CD4-positive, alpha-beta T cell treated with Interleukin-12 subunit alpha and Interleukin-12 subunit beta, for 1 hour (primary cell): ENCODE data around the gene PLN.

Experiments used
- DNase-seq: peaks from one replicate; pipeline ENCODE4 v3.0.0-alpha.2; 2020

The PLN gene

DNA sequence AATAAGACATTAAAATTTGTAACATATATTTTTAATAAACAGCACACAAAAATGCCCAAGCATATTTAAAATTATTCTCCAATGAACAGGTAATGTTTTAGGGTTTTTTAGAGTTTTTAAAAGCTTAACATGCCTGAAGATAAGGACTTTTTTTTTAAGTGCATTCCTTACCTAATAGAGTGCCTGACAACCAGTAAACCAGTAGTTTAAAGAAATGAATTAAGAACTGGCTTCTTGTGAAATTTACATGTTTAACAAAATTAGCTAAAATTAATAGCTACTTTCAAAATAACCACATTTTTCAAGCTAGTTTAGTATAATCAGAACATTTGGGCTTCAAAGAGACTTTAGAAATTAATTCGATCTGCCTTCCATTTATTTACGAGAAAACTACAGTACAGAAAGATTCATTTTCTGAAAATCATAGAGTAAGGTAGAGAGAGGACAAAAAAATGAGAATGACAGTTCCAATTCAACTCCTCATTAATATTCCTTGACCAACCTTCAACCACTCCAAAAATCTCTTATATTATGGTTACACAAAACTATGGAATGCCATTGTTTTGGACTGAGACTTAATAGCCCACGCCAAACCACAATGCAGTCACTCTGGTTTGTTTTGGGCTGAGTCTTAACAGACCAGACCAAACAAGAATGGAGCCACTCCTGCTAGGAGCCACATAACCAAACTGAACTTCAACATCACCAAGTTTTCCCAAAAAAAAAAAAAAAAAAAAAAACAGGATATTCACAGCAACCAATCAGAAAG is 5.7 kb upstream of the PLN start:
- no peak for DNase-seq

DNA sequence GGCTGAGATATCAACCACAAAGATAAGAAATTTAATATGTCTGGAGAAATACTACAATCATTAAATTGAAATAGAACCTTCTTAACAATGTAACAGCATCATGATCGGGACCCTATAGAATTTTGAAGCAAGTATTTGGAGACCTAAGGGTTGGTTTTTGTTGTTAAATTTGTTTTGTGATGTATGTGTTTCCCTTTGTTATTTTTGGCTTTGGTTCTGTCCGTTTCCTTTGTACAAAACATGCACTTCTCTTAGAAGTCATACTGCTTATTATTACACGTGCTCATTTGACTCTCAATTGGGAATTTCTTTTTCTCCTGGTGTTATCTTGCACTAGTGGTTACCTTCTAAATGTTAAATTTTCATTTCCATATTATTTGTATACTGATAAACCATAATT is 4.0 kb upstream of the PLN start:
- no peak for DNase-seq

DNA sequence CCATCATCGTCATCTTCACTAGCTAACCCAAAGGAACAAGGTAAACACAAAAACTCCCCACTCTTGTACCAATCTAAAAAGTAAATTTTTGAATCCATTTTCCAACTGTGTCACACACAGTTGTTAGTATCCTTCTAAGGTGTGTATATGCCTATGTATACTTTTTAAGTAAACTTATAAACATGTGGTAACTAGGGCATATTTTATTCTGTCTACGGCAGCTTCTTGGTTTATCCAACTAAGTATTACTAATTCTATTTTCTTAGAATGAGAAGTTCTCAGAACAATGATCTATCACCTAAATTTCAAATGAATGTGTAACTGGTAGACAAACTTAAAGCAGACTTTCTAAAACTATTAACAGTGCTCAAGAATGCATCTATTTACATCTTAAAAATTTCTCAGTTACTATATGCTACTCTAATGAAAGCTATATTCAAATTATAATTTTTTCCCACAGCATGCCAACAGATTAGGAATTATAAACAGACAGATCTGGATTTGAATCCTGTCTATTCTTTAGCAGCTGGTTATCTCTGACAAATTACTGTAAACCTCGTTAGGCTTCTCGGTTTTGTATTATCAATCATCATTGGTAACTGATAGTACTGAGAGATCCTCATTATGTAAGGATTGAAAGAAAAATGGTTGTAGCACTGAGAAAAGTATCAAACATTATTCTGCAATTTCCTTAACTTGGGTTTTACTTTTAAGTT is 1.8 kb upstream of the PLN start:
- no peak for DNase-seq

DNA sequence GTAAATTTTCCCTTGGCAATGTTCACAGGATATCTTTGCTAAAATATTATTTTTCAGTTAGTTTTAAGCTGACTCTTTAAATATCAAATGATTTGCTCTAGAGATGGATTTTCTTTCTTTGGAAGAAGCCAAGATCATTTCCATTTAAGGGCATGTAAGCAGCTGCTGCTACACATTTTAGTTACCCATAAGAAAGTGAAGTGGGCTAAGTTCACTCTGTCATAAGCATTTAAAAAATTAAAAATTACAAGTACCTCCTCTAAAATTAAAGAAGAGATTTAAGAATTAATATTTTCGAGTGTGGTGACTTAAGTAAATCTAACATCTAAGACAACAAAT is 1.2 kb upstream of the PLN start:
- DNase-seq, result no peak

DNA sequence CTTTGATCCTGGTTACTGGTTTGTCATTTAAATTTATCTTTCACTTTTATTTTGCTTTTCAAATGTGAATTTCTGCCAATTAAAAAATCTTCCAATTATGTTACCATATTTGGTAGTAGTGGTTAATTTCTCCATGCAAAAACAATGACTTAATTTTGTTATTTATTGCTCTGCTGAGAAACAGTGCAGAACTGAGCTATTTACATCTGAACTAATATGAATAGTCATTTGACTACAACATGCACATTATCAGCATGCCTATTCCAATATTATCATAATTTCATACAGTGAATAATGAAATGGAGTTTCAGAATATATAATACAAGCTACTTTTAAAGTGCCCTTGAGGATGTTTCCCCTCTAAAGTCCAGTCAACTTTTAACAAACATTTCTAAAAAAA is 517 bp downstream of the PLN start:
- no peak for DNase-seq

DNA sequence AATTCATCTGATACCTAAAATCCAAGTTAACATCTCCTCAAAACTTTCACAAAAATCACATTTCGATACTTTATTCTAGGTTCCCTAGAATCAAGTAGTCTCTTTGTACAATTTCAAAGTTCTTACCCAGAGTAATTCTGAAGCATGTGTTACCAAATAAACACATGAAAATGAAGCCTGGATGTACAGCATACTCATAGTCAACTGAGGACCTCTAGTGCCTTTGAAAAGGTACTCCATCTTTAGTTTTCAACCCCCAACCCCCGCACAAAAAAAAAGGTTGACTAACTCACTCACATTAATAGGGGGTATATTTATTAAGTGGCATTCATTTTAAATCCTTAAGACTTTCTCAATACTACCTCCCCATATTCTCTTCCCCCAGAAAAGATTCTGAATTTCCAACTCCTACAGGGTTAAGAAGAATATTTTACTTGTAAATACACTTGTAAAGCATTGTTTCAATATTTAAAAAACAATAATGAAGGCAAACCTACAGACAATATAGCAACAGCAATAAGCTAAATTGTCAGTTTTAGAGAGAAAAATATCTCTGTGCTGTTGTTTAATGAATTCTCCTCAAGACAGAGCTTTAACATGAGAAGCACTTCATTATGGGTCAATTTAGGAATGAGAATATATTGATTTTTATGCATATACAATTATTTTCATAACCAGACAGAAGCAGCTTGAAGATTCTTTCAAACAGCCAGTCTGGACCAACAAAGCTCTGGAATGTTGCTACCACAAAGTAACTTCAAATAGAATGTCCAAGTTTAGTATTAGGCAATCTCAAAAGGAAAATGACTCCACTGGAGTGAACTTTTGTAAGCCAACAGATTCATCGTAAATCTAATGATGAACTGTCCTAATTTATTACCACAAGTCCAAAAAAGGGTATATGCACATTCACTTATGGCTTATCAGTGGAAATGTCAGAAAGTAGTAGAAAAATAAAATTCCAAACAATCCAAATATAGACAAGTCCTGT is 3.3 kb downstream of the PLN start:
- peak; percentile 52 for DNase-seq

DNA sequence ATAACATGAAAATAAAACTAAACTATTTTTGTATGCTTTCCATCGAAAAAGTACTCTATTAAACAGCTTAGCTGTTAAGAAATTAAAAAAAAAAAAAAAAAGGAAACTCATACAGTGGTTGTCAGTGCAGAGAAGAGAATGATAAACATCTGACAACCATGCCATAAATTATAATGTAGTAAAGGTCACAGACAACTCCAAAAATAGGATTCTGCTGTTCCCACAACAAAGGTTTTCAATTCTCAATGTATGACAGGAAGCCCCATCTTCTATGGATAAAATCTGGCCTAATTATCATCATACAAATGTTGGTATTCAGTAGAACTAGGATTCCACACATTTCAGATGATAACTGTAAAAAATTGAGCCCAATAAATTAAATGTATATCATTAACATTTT is 5.0 kb downstream of the PLN start:
- no peak for DNase-seq

DNA sequence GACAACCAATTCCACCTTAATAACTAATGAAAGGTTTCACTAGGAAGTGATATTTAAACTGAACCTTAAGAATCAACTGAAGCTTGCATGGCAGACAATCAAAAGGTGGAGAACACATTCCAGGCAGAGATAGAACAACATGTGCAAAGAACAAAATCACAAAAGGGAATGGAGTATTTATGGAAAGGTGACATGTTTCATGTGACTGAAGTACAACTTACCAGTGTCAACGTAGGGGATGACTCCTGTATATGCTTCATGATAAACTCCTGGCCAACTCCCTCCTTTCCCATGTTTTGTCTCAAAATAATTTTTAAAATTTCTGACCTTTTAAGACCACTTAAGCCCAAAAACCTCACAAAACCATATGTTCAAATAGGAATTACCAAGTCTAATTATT is 6.6 kb downstream of the PLN start:
- DNase-seq, result no peak

DNA sequence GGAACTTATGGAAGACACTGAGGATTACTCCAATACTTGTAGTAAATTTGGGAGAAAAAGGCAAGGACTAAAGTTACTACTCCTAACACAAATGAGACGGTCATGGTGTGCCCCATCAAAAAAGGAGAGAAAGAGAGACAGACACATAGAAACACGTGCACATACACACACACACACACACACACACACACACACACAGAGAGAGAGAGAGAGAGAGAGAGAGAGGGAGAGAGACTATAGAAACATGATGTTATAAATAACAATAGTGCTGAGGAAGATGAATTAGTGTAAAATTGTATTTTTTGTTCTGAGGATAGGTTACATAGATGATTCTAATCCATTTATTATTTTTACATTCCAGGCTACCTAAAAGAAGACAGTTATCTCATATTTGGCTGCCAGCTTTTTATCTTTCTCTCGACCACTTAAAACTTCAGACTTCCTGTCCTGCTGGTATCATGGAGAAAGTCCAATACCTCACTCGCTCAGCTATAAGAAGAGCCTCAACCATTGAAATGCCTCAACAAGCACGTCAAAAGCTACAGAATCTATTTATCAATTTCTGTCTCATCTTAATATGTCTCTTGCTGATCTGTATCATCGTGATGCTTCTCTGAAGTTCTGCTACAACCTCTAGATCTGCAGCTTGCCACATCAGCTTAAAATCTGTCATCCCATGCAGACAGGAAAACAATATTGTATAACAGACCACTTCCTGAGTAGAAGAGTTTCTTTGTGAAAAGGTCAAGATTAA is 10.5 kb downstream of the PLN start:
- peak; percentile 71 for DNase-seq

DNA sequence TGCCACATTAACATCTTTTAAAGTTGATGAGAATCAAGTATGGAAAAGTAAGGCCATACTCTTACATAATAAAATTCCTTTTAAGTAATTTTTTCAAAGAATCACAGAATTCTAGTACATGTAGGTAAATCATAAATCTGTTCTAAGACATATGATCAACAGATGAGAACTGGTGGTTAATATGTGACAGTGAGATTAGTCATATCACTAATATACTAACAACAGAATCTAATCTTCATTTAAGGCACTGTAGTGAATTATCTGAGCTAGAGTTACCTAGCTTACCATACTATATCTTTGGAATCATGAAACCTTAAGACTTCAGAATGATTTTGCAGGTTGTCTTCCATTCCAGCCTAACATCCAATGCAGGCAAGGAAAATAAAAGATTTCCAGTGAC is 11.6 kb downstream of the PLN start:
- DNase-seq, result no peak

DNA sequence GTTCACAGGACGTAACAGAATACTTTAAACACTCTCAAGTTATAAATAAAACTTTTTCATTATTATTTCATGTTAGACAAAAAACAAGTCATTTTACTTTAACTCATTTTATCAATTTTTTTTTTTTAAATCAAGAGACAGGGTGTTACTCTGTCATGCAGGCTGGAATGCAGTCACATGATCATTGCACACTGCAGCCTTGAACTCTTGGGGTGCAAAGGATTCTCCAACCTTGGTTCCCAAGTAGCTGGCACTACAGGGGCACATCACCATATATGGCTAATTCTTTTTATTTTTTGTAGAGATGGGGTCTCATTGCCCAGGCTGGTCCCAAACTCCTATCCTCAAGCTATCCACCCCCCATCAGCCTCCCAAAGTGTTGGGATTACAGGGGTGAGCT is 14.2 kb downstream of the PLN start:
- no peak for DNase-seq

DNA sequence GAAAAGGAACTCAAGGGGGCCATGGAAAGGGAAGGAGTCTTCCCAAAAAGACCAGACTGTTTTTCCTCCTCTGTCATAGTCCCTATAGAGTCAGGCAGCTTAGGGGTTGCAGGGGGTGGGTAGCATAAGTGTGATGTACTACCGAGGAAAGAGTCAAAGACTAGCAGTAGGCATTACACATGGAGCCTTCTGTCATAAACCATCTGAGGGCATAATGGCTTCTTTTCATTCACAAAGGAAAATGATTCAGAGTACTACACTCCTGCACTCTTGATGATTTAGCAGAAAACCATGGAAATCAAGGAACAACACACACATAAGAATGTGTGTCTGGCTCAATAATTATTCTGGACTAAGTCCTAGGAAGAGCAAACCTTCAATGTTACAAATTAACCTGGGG is 14.9 kb downstream of the PLN start:
- no peak for DNase-seq

DNA sequence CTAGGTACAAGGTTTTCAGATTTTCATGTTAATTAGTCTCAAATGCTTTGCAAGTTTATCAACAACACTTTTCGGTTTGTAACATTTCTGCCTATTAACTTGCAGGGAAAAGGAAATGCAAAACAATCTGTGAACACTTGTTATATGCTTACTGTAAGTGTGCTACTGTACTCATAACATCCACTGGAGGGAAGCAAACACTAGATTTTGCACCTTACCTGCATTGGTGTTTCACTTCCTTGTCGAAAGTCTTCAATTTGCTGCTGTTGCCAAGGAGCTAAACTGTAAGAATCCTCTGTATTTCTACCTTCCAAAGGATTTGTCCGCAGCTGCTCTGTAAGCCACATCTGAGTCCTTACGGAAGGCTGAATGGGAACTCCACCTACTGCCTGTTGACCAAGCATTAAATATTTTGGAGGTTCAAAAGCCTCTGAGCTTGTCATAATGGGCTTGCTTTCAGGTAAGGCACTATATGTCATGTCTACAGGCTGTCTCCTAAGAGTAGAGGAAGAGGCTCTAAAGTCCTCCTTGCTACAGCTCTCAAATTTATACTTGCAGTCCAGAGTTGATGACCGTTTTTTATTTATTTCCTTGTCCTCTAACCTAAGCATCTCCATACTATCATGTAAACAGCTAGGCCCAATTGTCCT is 17.3 kb downstream of the PLN start:
- DNase-seq, result peak; percentile 68

DNA sequence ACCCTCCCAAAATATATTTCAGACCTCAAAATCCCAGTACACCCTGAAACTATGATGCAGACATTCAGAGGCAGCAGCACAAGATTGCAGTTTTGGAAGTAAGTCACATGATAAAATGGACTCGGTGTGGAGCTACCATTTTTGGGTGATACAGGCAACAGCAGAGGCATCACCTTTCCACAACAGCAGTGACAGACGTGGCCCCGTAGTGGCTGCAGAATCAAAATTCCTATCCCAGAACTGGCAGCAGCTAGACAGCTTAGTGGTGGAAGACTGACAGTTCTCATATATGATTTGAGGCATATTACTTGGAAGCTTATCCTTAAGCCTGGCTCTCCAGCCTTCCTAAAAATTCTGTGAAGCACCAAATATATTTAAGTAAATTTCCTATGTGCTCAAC is 19.9 kb downstream of the PLN start:
- DNase-seq, result no peak

DNA sequence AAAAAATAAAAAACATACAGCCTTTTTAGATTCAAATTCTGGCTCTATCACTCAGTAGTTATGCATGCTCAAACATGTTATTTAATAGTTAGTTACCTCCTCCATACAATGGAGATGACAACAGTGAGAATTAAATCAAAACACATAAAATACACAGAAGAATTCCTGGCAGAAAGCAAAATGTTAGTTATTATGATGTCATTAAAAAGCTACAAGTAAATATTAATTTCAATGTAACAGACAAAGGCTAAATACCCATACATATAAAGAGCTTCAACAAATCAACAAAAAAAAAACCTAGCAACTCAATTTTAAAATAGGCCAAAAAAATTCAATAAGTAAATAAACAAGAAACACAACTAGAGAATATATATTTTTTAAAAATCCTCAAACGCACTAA is 21.4 kb downstream of the PLN start:
- no peak for DNase-seq

DNA sequence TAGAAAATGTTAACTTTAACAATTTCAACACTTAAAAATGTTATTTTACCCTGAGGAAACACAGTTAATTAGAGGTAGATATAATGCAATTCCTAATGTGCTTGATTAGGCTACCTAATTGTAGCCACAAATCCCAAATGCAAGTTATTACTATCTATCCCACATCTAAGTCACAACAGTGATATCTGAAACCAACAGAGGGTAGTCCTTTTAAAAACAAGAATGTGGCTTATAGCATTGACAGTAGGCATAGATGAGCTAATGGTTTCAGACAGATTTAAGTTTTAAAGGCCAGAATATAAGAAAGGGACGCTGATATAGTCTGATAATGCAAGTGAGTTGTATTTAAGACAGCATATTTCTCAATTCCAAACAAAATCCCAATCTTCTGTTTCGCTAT is 23.0 kb downstream of the PLN start:
- no peak for DNase-seq

DNA sequence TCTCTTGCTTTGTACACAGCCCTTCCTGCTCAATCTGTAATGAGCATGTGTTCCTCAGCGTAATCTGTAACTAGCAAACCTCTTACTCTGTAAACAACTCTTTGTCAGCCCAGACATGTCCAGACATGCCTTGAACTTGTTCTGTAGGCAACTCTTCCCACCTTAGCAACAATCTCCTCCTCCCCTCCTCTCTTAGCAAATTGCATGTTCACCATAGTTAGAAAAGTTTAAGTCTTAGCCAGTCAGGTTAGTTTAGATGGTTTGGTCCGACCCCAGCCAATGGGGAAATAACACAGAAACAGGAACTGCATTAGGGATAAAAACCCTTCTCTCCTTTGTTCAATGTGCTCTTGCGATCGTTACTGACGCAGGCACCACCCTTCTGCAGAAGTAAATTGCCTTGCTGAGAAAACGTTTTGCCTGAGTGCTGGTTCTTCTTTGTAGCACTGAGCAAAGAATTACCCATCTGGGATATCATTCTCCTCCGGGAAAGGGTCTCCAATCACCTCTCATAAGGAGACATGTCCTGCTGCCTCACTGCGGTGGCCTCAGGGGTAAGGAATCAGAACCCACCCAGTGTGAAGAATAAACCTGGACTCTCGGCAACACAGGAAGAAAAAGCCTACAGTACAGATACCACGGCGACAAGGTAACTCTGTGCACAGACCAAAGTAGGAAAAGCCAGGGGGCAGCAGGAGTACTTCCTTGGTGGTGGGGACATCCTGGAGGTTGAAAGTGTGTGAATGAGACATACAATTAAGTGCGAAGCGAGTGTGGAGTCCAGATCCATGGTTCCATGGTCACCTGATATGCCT is 26.2 kb downstream of the PLN start:
- DNase-seq, result no peak

DNA sequence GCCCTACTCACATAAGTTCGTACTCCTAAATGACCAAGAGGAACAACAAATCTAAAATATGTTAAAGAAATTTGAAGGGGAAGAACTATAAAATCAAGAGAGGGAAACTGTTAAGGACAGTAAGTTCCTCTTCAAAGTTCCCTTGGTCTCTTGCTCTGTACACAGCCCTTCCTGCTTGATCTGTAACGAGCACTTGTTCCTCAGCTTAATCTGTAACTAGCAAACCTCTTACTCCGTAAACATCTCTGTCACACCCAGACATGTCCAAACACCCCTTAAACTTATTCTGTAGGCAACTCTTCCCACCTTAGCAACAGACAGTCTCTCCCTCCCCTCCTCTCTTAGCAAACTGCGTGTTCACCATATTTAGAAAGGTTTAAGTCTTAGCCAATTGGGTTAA is 29.9 kb downstream of the PLN start:
- DNase-seq, result no peak

DNA sequence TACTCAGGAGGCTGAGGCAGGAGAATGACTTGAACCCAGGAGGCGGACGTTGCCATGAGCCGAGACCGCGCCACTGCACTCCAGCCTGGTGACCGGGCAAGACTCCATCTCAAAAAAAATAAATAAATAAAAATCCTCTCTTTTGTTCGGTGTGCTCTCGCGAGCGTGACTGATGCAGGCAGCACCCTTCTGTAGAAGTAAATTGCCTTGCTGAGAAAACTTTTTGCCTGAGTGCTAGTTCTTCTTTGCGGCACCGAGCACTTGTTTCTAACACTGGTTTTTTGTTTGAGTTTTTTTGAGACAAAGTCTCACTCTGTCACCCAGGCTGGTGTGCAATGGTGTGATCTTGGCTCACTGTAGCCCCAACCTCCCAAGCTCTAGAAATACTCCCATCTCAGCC is 30.5 kb downstream of the PLN start:
- DNase-seq, result no peak

DNA sequence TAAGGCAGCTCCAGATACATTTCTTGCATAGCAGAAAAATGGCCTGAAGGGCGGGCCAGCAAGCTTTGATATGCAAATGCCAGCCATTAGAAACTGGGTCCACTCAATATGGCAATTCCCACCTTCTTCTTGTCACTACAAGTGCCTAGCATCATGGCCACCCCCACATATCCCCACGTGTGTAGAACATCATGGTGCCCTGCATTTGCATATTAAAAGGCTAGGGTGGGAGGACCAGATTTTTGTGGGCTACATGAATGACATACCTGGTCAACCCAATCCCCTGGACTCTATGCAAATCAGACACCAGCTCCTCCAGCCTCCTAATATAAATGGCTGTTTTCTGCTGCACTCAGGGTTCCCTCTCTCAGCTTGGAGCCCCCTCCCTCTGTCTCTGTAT is 31.7 kb downstream of the PLN start:
- DNase-seq, result no peak
